ENCODE results near the gene TST. TPM values are rescaled to one million over a fixed set of nuclear protein-coding genes. Genes with fewer than 3 reads are reported as not detected.

Gene TST
- total and polyA plus RNA-seq, 7 donors = 29.1 to 1,038 (median 31.4) TPM

GRCh38 chr22:37053310-37054055 is 34.2 kb upstream of the TST start:
- intact Hi-C loops (cut with DNase I) = loop anchor here (10.0 kb wide), 1 partner anchor 199 kb away; no protein-coding TSS in a partner anchor
- Histone ChIP-seq H3K4me1 (peaks cover 0 to 26% (median 18%) of the 10 kb centered on the region in 4 donors), H3K27ac (no peak overlapping the region), H3K27me3 (no peaks in the 10 kb centered on the region), H3K9me3 (no peaks in the 10 kb centered on the region), H3K4me3 (no peak overlapping the region), H3K36me3 (peaks cover 0 to 49% (median 15%) of the 10 kb centered on the region in 4 donors)
- no peak for DNase-seq
- no peak for TF ChIP-seq CTCF (IDR thresholded peaks at IDR 0.05)
- TF ChIP-seq POLR2A (IDR thresholded peaks at IDR 0.05) = no peak
- no peak for TF ChIP-seq EP300 (IDR thresholded peaks at IDR 0.05)
- no peak for TF ChIP-seq POLR2AphosphoS5 (IDR thresholded peaks at IDR 0.05)
- WGBS, 2 donors = 46 to 76% methylated on average over 16 of the region's 16 CpGs

GRCh38 chr22:37052386-37053309 is 33.4 kb upstream of the TST start:
- peak overlapping the region in 1 of 4 donors; percentile 47 for H3K27ac ChIP-seq
- intact Hi-C loops (cut with DNase I) = loop anchor here (10.0 kb wide), 1 partner anchor 198 kb away; no protein-coding TSS in a partner anchor
- peak overlapping the region; percentile 57 to 87 (median 82) for H3K4me3 ChIP-seq
- no peaks in the 10 kb centered on the region for H3K27me3 ChIP-seq
- peaks cover 0 to 41% (median 12%) of the 10 kb centered on the region in 4 donors for H3K36me3 ChIP-seq
- 89 to 91% methylated on average over 25 of the region's 25 CpGs for WGBS, 2 donors
- no peak for DNase-seq
- TF ChIP-seq POLR2A (IDR thresholded peaks at IDR 0.05) (no peak), EP300 (IDR thresholded peaks at IDR 0.05) (no peak), POLR2AphosphoS5 (IDR thresholded peaks at IDR 0.05) (no peak), CTCF (IDR thresholded peaks at IDR 0.05) (no peak)
- H3K9me3 ChIP-seq = no peaks in the 10 kb centered on the region
- H3K4me1 ChIP-seq = peaks cover 0 to 26% (median 18%) of the 10 kb centered on the region in 4 donors

GRCh38 chr22:37051391-37052385 is 32.4 kb upstream of the TST start, which contains the start of gene KCTD17:
Gene KCTD17, plus strand, starts transcription at chr22:37051742. Its CDS starts 19 bp downstream, at chr22:37051761.
- peaks cover 0 to 26% (median 18%) of the 10 kb centered on the region in 4 donors for H3K4me1 ChIP-seq
- peak; percentile 80 for DNase-seq
- TF ChIP-seq POLR2AphosphoS5 (IDR thresholded peaks at IDR 0.05) (no peak), POLR2A (IDR thresholded peaks at IDR 0.05) (no peak), EP300 (IDR thresholded peaks at IDR 0.05) (no peak), CTCF (IDR thresholded peaks at IDR 0.05) (no peak)
- intact Hi-C loops (cut with DNase I) = loop anchor here (2.0 to 10.0 kb wide), 2 partner anchors 31 to 197 kb away; no protein-coding TSS in a partner anchor
- WGBS, 2 donors = 5 to 6% methylated on average over 89 of the region's 89 CpGs
- peaks cover 0 to 31% (median 7%) of the 10 kb centered on the region in 4 donors for H3K36me3 ChIP-seq
- H3K9me3 ChIP-seq = no peaks in the 10 kb centered on the region
- no peaks in the 10 kb centered on the region for H3K27me3 ChIP-seq
- peak within 1 kb of the TSS in 2 of 4 donors; percentile 47 to 53 for H3K27ac ChIP-seq
- peak within 1 kb of the TSS; percentile 57 to 87 (median 82) for H3K4me3 ChIP-seq

- Histone ChIP-seq H3K27ac (peak overlapping the region in 2 of 4 donors; percentile 22 to 53), H3K4me1 (peaks cover 0 to 26% (median 18%) of the 10 kb centered on the region in 4 donors), H3K27me3 (no peaks in the 10 kb centered on the region), H3K4me3 (peak overlapping the region in 3 of 4 donors; percentile 77 to 87 (median 87)), H3K9me3 (no peaks in the 10 kb centered on the region), H3K36me3 (peaks cover 0 to 24% (median 3%) of the 10 kb centered on the region in 4 donors)
- intact Hi-C loops (cut with DNase I) = loop anchor here (2.0 to 10.0 kb wide), 2 partner anchors 30 to 196 kb away; no protein-coding TSS in a partner anchor
- no peak for DNase-seq
- 58 to 78% methylated on average over 6 of the region's 6 CpGs for whole genome bisulfite sequencing, 2 donors
- TF ChIP-seq EP300 (IDR thresholded peaks at IDR 0.05) = no peak
- no peak for TF ChIP-seq POLR2A (IDR thresholded peaks at IDR 0.05)
- TF ChIP-seq POLR2AphosphoS5 (IDR thresholded peaks at IDR 0.05) = no peak
- no peak for TF ChIP-seq CTCF (IDR thresholded peaks at IDR 0.05)
Measured at GRCh38 chr22:37050913-37051312, 31.7 kb upstream of the TST start.
